HEK293 (cell line): ENCODE data around the gene MPC1.

ENCODE experiments used
- CTCF ChIA-PET: fragments of 350-600 bp; formaldehyde crosslinking; extraction: SDS; loops from one replicate; lab custom pipeline; 2021; ENCODE audit warnings: antibody characterized with exemption; lab: Yijun Ruan, JAX
- POLR2A ChIA-PET: fragments of 300-600 bp; formaldehyde crosslinking; extraction: SDS; loops from one replicate; lab custom pipeline; 2020; ENCODE audit warnings: antibody characterized with exemption, inconsistent platforms; lab: Yijun Ruan, JAX
- H3K27ac ChIP-seq: fragments of 200-500 bp; sonication (Bioruptor generic); 2 replicates; pipeline ENCODE4 v1.5.1; 2014; ENCODE audit warnings: low read depth, low read length, control low read depth, inconsistent platforms; ENCODE audit errors: extremely low read depth
- H3K36me3 ChIP-seq, 2 experiments: fragments of 200-500 bp in 1 of 2; sonication (Bioruptor generic) in 1 of 2; 1 replicate in 1 of 2; 2 replicates in 1 of 2; pipeline ENCODE4 v1.5.1; 2014 to 2017; ENCODE audit warnings: inconsistent platforms in 2 of 2, low read length in 2 of 2; ENCODE audit not compliant: control insufficient read depth in 2 of 2, insufficient read depth in 1 of 2
- H3K4me1 ChIP-seq: fragments of 200-500 bp; sonication (Bioruptor generic); 2 replicates; pipeline ENCODE4 v1.5.1; 2014; ENCODE audit warnings: mild to moderate bottlenecking, low read length, inconsistent platforms; ENCODE audit not compliant: control insufficient read depth, insufficient read depth
- H3K4me3 ChIP-seq: 2 replicates; pipeline ENCODE4 v1.5.1; 2011; ENCODE audit warnings: low read depth, mild to moderate bottlenecking, control low read depth, low read length, moderate library complexity
- H3K9me3 ChIP-seq: fragments of 200-500 bp; sonication (Bioruptor generic); 2 replicates; pipeline ENCODE4 v1.5.1; 2014; ENCODE audit warnings: low read depth, low read length, inconsistent platforms; ENCODE audit not compliant: control insufficient read depth, insufficient read depth
- BCL11A ChIP-seq: fragments of 450-650 bp; formaldehyde crosslinking; IDR thresholded peaks from 2 replicates; pipeline ENCODE4 v1.5.1; 2016; ENCODE audit warnings: low read depth, missing biosample characterization, missing genetic modification characterization
- HOXC10 ChIP-seq: sonication (generic); formaldehyde crosslinking; IDR thresholded peaks from 2 replicates; pipeline ENCODE4 v1.8.1; 2023; ENCODE audit warnings: mild to moderate bottlenecking, missing genetic modification reagents
- IKZF3 ChIP-seq: fragments of 450-650 bp; IDR thresholded peaks from 2 replicates; pipeline ENCODE4 v1.5.0; 2018; ENCODE audit warnings: missing biosample characterization, mild to moderate bottlenecking, missing genetic modification characterization, moderate library complexity
- KLF9 ChIP-seq: fragments of 450-650 bp; formaldehyde crosslinking; IDR thresholded peaks from 2 replicates; pipeline ENCODE4 v1.5.1; 2016; ENCODE audit warnings: missing biosample characterization, missing genetic modification characterization, low read depth
- TCF7L2 ChIP-seq: IDR thresholded peaks from 2 replicates; pipeline ENCODE4 v1.6.1; 2011; ENCODE audit warnings: low read depth, mild to moderate bottlenecking, inconsistent platforms, low read length, moderate library complexity, borderline replicate concordance
- ZBTB48 ChIP-seq: fragments of 450-650 bp; formaldehyde crosslinking; IDR thresholded peaks from 2 replicates; pipeline ENCODE4 v1.5.1; 2016; ENCODE audit warnings: missing biosample characterization, missing genetic modification characterization
- ZNF214 ChIP-seq: fragments of 450-650 bp; formaldehyde crosslinking; IDR thresholded peaks from 2 replicates; pipeline ENCODE4 v1.5.1; 2017; ENCODE audit warnings: missing biosample characterization, mild to moderate bottlenecking, missing genetic modification characterization, borderline replicate concordance
- ZNF24 ChIP-seq: fragments of 450-650 bp; formaldehyde crosslinking; IDR thresholded peaks from 2 replicates; pipeline ENCODE4 v1.5.1; 2016; ENCODE audit warnings: missing biosample characterization, missing genetic modification characterization
- ZNF350 ChIP-seq: fragments of 450-650 bp; formaldehyde crosslinking; IDR thresholded peaks from 2 replicates; pipeline ENCODE4 v1.5.0; 2017; ENCODE audit warnings: missing biosample characterization, mild to moderate bottlenecking, missing genetic modification characterization
- ZNF548 ChIP-seq: fragments of 450-650 bp; formaldehyde crosslinking; IDR thresholded peaks from 2 replicates; pipeline ENCODE4 v1.5.1; 2016; ENCODE audit warnings: missing biosample characterization, missing genetic modification characterization
- ZNF664 ChIP-seq: fragments of 450-650 bp; formaldehyde crosslinking; IDR thresholded peaks from 2 replicates; pipeline ENCODE4 v1.5.1; 2016; ENCODE audit warnings: missing biosample characterization, missing genetic modification characterization
- ZNF777 ChIP-seq: fragments of 450-650 bp; formaldehyde crosslinking; IDR thresholded peaks from 2 replicates; pipeline ENCODE4 v1.5.1; 2017; ENCODE audit warnings: missing biosample characterization, missing genetic modification characterization, borderline replicate concordance
- ZNF830 ChIP-seq: fragments of 450-650 bp; IDR thresholded peaks from 2 replicates; pipeline ENCODE4 v1.5.0; 2018; ENCODE audit warnings: missing biosample characterization, missing genetic modification characterization, low read depth, mild to moderate bottlenecking, moderate library complexity
- TF ChIP-seq, protein P1 (sequence below): fragments of 450-650 bp; formaldehyde crosslinking; IDR thresholded peaks from 2 replicates; pipeline ENCODE4 v1.5.1; 2016; ENCODE audit warnings: missing biosample characterization, missing genetic modification characterization, low read depth
- TF ChIP-seq, protein P2 (sequence below): fragments of 450-650 bp; formaldehyde crosslinking; IDR thresholded peaks from 2 replicates; pipeline ENCODE4 v1.5.1; 2016; ENCODE audit warnings: missing biosample characterization, missing genetic modification characterization
- TF ChIP-seq, protein P3 (sequence below): fragments of 450-650 bp; formaldehyde crosslinking; IDR thresholded peaks from 2 replicates; pipeline ENCODE4 v1.5.1; 2017; ENCODE audit warnings: missing biosample characterization, missing genetic modification characterization

The MPC1 gene

DNA sequence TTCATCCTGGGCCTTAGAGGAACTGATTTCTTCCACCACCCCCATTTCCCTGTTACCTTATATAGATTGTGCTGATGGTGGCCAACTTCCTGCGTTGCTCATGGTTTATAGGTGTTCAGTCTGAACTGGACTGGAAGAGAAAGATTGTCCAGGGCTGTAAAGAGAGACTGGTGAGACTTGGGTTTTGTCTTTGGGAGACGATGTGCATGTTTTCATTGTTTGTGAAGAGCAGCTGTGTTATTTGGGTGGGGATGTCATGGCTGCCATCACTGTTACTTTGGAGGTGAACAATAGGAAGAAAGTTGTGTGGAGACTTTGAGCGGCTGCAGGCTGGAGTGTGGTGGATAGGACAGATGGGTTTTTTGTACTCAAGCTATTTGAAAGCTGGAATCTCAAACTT, 15.6 kb upstream of the MPC1 start:
- no peak overlapping the region for H3K4me3 ChIP-seq
- H3K27ac ChIP-seq, result no peak overlapping the region
- H3K36me3 ChIP-seq, result no peaks in the 10 kb centered on the region
- ChIA-PET POLR2A (no interaction called here), CTCF (interaction anchor here (0.9 to 6.9 kb wide), 7 partner anchors 10 to 342 kb away, joined by 3 to 94 read pairs (median 27); no protein-coding TSS in a partner anchor)
- H3K9me3 ChIP-seq, result no peaks in the 10 kb centered on the region
- H3K4me1 ChIP-seq, result peaks cover 5% of the 10 kb centered on the region
- TF ChIP-seq, protein P1, sequence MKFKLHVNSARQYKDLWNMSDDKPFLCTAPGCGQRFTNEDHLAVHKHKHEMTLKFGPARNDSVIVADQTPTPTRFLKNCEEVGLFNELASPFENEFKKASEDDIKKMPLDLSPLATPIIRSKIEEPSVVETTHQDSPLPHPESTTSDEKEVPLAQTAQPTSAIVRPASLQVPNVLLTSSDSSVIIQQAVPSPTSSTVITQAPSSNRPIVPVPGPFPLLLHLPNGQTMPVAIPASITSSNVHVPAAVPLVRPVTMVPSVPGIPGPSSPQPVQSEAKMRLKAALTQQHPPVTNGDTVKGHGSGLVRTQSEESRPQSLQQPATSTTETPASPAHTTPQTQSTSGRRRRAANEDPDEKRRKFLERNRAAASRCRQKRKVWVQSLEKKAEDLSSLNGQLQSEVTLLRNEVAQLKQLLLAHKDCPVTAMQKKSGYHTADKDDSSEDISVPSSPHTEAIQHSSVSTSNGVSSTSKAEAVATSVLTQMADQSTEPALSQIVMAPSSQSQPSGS (tag by site-specific recombination), result peak; percentile 27; the same call in 1 of the 2 replicates
- no peak for TF ChIP-seq ZNF830

DNA sequence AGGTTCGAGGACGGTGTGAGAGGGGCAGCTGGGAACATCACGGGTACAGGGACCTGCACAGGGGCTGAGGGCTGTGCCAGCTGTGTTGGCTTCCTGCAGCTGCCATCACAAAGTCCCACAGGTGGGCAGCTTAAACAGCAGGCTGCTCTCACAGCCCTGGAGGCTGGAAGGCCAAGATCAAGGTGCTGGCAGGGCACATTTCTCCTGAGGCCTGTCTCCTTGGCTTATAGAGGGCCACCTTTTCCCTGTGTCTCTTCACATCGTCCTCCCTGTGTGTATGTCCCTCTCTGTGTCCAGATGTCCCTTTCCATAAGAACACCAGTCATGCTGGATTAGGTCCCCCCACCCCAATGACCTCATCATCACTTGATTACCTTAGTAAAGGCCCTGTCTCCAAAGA, 15.1 kb upstream of the MPC1 start:
- TF ChIP-seq ZNF548 (tag by site-specific recombination) (peak; percentile 100), ZNF214 (tag by site-specific recombination) (no peak), ZBTB48 (no peak)
- H3K4me3 ChIP-seq, result no peak overlapping the region
- H3K27ac ChIP-seq, result no peak overlapping the region
- ChIA-PET CTCF (interaction anchor here (0.9 to 6.9 kb wide), 6 partner anchors 9 to 342 kb away, joined by 3 to 94 read pairs (median 40); no protein-coding TSS in a partner anchor), POLR2A (no interaction called here)
- no peaks in the 10 kb centered on the region for H3K36me3 ChIP-seq
- peaks cover under 1% of the 10 kb centered on the region; the same call in 1 of the 2 replicates for H3K4me1 ChIP-seq
- no peaks in the 10 kb centered on the region for H3K9me3 ChIP-seq

DNA sequence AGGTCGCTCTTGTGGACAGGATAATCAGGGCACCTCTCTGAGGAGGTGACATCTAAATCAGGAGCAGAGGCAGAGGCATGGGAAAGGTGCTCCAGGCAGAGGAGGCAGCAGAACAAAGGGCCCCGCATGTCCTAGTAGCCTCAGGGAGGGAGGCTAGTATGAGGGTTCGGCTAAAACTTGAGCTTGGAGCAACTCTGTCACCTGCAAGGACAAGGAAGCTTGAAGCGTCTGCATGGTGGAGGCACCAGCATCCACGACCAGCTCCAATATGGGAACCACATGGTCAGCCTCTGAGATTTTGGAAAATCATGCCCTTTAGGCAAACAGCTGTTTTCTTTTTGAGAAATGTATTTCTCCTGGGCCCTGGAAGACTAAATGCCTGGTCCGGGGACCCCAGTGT, 13.0 kb upstream of the MPC1 start:
- H3K9me3 ChIP-seq, result no peaks in the 10 kb centered on the region
- no peak for TF ChIP-seq HOXC10 (CRISPR knock-in tag)
- TF ChIP-seq ZNF777, result no peak
- no peak for TF ChIP-seq ZNF350 (tag by site-specific recombination)
- TF ChIP-seq ZNF24, result no peak
- TF ChIP-seq KLF9 (tag by site-specific recombination), result no peak
- TF ChIP-seq TCF7L2, result no peak
- TF ChIP-seq, protein P2, sequence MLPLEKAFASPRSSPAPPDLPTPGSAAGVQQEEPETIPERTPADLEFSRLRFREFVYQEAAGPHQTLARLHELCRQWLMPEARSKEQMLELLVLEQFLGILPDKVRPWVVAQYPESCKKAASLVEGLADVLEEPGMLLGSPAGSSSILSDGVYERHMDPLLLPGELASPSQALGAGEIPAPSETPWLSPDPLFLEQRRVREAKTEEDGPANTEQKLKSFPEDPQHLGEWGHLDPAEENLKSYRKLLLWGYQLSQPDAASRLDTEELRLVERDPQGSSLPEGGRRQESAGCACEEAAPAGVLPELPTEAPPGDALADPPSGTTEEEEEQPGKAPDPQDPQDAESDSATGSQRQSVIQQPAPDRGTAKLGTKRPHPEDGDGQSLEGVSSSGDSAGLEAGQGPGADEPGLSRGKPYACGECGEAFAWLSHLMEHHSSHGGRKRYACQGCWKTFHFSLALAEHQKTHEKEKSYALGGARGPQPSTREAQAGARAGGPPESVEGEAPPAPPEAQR (tag by site-specific recombination), result no peak
- TF ChIP-seq BCL11A (tag by site-specific recombination), result no peak
- no peak for TF ChIP-seq IKZF3
- TF ChIP-seq ZNF664, result no peak
- TF ChIP-seq, protein P3, sequence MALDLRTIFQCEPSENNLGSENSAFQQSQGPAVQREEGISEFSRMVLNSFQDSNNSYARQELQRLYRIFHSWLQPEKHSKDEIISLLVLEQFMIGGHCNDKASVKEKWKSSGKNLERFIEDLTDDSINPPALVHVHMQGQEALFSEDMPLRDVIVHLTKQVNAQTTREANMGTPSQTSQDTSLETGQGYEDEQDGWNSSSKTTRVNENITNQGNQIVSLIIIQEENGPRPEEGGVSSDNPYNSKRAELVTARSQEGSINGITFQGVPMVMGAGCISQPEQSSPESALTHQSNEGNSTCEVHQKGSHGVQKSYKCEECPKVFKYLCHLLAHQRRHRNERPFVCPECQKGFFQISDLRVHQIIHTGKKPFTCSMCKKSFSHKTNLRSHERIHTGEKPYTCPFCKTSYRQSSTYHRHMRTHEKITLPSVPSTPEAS (tag by site-specific recombination), result no peak
- ChIA-PET CTCF (interaction anchor here (0.5 to 2.1 kb wide), 5 partner anchors 9 to 120 kb away, joined by 3 to 8 read pairs (median 4); no protein-coding TSS in a partner anchor), POLR2A (no interaction called here)
- H3K27ac ChIP-seq, result no peak overlapping the region
- H3K36me3 ChIP-seq, result no peaks in the 10 kb centered on the region
- no peak overlapping the region for H3K4me3 ChIP-seq
- no peaks in the 10 kb centered on the region for H3K4me1 ChIP-seq
